Endothelial cell (in vitro differentiated cells): ENCODE data around the gene PCED1B. TPM values are rescaled to one million over a fixed set of nuclear protein-coding genes. Genes with fewer than 3 reads are reported as not detected.

Experiments used
- DNase-seq: peaks from one replicate; pipeline ENCODE4 v3.0.0; 2021; ENCODE audit warnings: low spot score
- H3K27ac Mint-ChIP-seq: one replicate; pipeline ENCODE4 v1.8.0; 2021; ENCODE audit warnings: mixed read lengths, inconsistent platforms; ENCODE audit not compliant: unreplicated experiment
- H3K27me3 Mint-ChIP-seq: one replicate; pipeline ENCODE4 v1.8.0; 2021; ENCODE audit warnings: mild to moderate bottlenecking, moderate library complexity, mixed read lengths, inconsistent platforms; ENCODE audit not compliant: unreplicated experiment
- H3K36me3 Mint-ChIP-seq: one replicate; pipeline ENCODE4 v1.8.0; 2021; ENCODE audit warnings: mild to moderate bottlenecking, low read depth, mixed read lengths, inconsistent platforms; ENCODE audit not compliant: unreplicated experiment
- H3K4me1 Mint-ChIP-seq: one replicate; pipeline ENCODE4 v1.8.0; 2021; ENCODE audit warnings: mild to moderate bottlenecking, mixed read lengths, inconsistent platforms; ENCODE audit not compliant: unreplicated experiment
- H3K4me3 Mint-ChIP-seq: one replicate; pipeline ENCODE4 v1.8.0; 2021; ENCODE audit warnings: mild to moderate bottlenecking, mixed read lengths, inconsistent platforms; ENCODE audit not compliant: unreplicated experiment
- H3K9me3 Mint-ChIP-seq: one replicate; pipeline ENCODE4 v1.8.0; 2021; ENCODE audit warnings: mixed read lengths, inconsistent platforms; ENCODE audit not compliant: unreplicated experiment
- CTCF ChIP-seq: fragments of 200-600 bp; sonication (generic); IDR thresholded peaks from one replicate; pipeline ENCODE4 v1.5.0; 2021; ENCODE audit warnings: antibody characterized with exemption; ENCODE audit not compliant: unreplicated experiment
- total RNA-seq: library from RNA; stranded (reverse); fragmentation: NEBNext Ultra II Directional; extraction: Animal tissue kit (Norgen Biotek cat#: 25700); gene quantifications from one replicate; pipeline ENCODE4 v1.2.1, GENCODE V29; 2021; ENCODE audit not compliant: unreplicated experiment

PCED1B gene
- total RNA-seq, 1 donor from 2014 or later: 9.7 TPM

- no peak for DNase-seq
- no peak for TF ChIP-seq CTCF
Measured at GRCh38 chr12:47088021-47088944, 8.9 kb downstream of the PCED1B start.

DNA sequence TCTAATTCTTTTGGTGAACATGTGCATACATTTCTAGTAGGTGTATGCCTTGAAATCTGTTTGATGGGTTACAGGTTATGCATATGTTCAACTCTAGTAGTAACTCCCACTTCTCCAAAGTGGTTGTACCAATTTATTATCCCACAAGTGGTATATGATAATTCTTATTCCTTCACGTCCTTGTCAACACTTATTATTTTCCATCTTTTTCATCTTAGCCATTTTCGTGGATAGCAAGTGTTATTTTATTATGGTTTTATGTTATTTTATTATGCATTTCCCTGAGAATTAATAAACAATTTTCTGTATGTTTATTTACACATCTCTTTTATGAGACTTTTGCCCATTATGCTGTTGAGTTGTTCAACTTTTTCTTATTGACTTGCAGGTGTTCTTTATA is 11.6 kb downstream of the PCED1B start:
- no peak for DNase-seq
- H3K27me3 Mint-ChIP-seq: no peaks in the 10 kb centered on the region
- H3K9me3 Mint-ChIP-seq: no peaks in the 10 kb centered on the region
- H3K36me3 Mint-ChIP-seq: no peaks in the 10 kb centered on the region
- no peak overlapping the region for H3K27ac Mint-ChIP-seq
- no peak overlapping the region for H3K4me3 Mint-ChIP-seq
- TF ChIP-seq CTCF: no peak
- peaks cover 14% of the 10 kb centered on the region for H3K4me1 Mint-ChIP-seq

More at GRCh38 chr12:47088021-47088944, 8.9 kb downstream of the PCED1B start:
- Mint-ChIP-seq H3K27me3 (no peaks in the 10 kb centered on the region), H3K4me1 (peaks cover 28% of the 10 kb centered on the region), H3K4me3 (no peak overlapping the region), H3K9me3 (no peaks in the 10 kb centered on the region), H3K36me3 (no peaks in the 10 kb centered on the region), H3K27ac (no peak overlapping the region)

DNA sequence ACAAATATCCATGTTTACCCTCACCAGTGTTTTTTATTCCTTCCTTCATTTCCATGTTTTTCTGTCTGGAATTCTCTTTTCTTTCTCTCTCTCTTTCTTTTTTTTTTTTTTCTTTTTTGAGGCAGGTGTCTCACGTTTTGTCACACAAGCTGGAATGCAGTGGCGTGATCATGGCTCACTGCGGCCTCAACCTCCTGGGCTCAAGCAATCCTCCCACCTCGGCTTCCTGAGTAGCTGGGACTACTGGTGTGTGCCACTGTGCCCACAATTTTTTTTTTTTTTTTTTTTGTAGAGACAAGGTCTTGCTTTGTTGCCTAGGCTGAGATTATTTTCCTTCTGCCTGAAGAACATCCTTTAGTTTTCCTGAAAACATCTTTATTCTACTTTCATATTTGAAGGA is 15.4 kb downstream of the PCED1B start:
- Mint-ChIP-seq H3K9me3 (no peaks in the 10 kb centered on the region), H3K27me3 (no peaks in the 10 kb centered on the region), H3K27ac (no peak overlapping the region), H3K36me3 (peaks cover 3% of the 10 kb centered on the region), H3K4me1 (peaks cover 20% of the 10 kb centered on the region), H3K4me3 (no peak overlapping the region)
- no peak for TF ChIP-seq CTCF
- DNase-seq: no peak

- no peak for DNase-seq
- H3K4me1 Mint-ChIP-seq: peaks cover 20% of the 10 kb centered on the region
- H3K27me3 Mint-ChIP-seq: no peaks in the 10 kb centered on the region
- peaks cover 3% of the 10 kb centered on the region for H3K36me3 Mint-ChIP-seq
- no peaks in the 10 kb centered on the region for H3K9me3 Mint-ChIP-seq
- H3K4me3 Mint-ChIP-seq: no peak overlapping the region
- no peak overlapping the region for H3K27ac Mint-ChIP-seq
- TF ChIP-seq CTCF: no peak
Measured at GRCh38 chr12:47095446-47096236, 16.2 kb downstream of the PCED1B start.
